ENCODE results near the gene TAMALIN. TPM values are rescaled to one million over a fixed set of nuclear protein-coding genes. Genes with fewer than 3 reads are reported as not detected.

TAMALIN gene
- total RNA-seq, 1 donor from 2014 or later, result 23.2 TPM

DNA sequence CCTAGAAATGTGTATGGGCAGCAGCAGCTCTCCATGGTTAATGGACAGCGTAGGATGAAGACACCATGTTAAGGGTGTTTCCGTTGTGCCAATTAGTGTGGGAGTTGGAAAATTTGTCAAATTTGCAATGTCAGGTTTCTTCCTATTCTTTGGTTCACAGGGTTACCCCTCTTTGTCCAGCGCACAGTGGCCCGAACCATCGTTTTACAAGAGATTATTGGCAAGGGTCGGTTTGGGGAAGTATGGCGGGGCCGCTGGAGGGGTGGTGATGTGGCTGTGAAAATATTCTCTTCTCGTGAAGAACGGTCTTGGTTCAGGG, 26.0 kb upstream of the TAMALIN start:
- Mint-ChIP-seq H3K27ac (ENCODE audit: unreplicated experiment) (no peak overlapping the region), H3K27me3 (ENCODE audit: low read depth) (no peaks in the 10 kb centered on the region), H3K36me3 (ENCODE audit: low read depth) (peaks cover 8% of the 10 kb centered on the region), H3K4me3 (no peak overlapping the region), H3K9me3 (no peaks in the 10 kb centered on the region), H3K4me1 (no peaks in the 10 kb centered on the region)
- TF ChIP-seq, protein P1, sequence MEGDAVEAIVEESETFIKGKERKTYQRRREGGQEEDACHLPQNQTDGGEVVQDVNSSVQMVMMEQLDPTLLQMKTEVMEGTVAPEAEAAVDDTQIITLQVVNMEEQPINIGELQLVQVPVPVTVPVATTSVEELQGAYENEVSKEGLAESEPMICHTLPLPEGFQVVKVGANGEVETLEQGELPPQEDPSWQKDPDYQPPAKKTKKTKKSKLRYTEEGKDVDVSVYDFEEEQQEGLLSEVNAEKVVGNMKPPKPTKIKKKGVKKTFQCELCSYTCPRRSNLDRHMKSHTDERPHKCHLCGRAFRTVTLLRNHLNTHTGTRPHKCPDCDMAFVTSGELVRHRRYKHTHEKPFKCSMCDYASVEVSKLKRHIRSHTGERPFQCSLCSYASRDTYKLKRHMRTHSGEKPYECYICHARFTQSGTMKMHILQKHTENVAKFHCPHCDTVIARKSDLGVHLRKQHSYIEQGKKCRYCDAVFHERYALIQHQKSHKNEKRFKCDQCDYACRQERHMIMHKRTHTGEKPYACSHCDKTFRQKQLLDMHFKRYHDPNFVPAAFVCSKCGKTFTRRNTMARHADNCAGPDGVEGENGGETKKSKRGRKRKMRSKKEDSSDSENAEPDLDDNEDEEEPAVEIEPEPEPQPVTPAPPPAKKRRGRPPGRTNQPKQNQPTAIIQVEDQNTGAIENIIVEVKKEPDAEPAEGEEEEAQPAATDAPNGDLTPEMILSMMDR (conservative IDR thresholded peaks at IDR 0.05), result no peak
- no peak for DNase-seq (ENCODE audit: low read depth, low spot score)

DNA sequence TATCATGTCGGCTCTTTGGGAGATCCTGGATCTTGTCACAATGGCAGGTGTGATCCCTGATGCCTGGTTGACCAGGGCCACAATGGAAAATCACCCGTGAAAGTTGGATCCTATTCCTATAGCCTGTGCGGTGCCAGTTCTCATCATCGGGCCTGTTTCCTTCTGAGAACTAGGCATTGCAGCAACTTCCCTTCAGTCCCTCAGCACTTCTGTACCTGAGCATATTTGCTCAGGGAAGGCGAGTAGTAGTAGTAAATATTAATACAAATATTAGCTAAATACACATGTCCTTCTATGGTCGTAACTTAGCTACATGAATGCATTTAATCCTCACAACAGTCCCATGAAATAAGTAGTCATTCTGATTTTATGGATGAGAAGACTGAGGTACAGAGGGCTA, 22.1 kb upstream of the TAMALIN start:
- TF ChIP-seq, protein P1 (conservative IDR thresholded peaks at IDR 0.05), result no peak
- Mint-ChIP-seq H3K27ac (ENCODE audit: unreplicated experiment) (no peak overlapping the region), H3K9me3 (no peaks in the 10 kb centered on the region), H3K36me3 (ENCODE audit: low read depth) (peaks cover 7% of the 10 kb centered on the region), H3K27me3 (ENCODE audit: low read depth) (no peaks in the 10 kb centered on the region), H3K4me1 (no peaks in the 10 kb centered on the region), H3K4me3 (no peak overlapping the region)
- no peak for DNase-seq (ENCODE audit: low read depth, low spot score)

DNA sequence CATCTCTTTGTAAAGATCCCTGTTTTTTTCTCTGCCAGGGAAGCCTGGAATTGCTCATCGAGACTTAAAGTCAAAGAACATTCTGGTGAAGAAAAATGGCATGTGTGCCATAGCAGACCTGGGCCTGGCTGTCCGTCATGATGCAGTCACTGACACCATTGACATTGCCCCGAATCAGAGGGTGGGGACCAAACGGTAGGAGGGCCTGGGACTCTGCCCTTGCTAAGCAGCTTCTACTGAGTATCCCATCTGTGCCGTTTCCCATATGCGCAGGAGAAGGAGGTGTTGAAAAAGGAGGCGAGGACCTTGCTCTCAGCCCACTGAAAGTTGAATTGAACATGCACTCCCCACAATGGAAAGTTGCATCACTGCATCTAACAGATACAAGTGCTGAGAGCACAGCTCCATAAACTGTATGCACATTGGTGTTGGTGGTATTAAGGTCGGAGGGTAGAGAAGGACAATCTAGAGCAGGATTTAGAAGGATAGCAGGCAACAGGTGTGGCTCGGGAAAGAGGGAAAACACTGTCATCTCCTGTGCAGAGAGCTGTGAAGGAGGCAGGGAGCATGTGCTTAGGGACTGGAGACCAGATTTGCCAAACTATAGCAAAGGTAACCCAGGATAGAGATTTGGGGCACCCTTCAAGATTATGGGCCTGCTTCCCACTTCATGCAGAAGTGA, 21.5 kb upstream of the TAMALIN start:
- H3K4me3 Mint-ChIP-seq, result no peak overlapping the region
- no peaks in the 10 kb centered on the region for H3K27me3 Mint-ChIP-seq (ENCODE audit: low read depth)
- DNase-seq (ENCODE audit: low read depth, low spot score), result no peak
- no peak overlapping the region for H3K27ac Mint-ChIP-seq (ENCODE audit: unreplicated experiment)
- H3K4me1 Mint-ChIP-seq, result no peaks in the 10 kb centered on the region
- H3K9me3 Mint-ChIP-seq, result no peaks in the 10 kb centered on the region
- peaks cover 7% of the 10 kb centered on the region for H3K36me3 Mint-ChIP-seq (ENCODE audit: low read depth)
- TF ChIP-seq, protein P1 (conservative IDR thresholded peaks at IDR 0.05), result no peak

DNA sequence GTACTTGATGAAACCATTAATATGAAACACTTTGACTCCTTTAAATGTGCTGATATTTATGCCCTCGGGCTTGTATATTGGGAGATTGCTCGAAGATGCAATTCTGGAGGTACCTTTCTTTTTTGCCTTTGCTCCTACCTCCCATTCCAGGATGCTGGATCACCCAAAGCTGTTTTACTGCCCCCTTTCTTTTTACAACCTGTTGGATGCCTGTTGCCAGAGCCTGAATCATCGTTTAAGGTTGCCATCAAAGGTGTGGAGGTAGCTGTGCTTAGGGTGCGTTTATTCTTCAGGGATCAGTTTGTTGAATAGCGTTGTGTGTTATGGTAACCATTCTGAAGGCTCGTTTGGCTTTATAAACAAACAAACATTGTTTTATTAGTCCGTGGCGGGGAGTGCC, 19.9 kb upstream of the TAMALIN start:
- H3K27me3 Mint-ChIP-seq (ENCODE audit: low read depth), result no peaks in the 10 kb centered on the region
- peaks cover 7% of the 10 kb centered on the region for H3K36me3 Mint-ChIP-seq (ENCODE audit: low read depth)

DNA sequence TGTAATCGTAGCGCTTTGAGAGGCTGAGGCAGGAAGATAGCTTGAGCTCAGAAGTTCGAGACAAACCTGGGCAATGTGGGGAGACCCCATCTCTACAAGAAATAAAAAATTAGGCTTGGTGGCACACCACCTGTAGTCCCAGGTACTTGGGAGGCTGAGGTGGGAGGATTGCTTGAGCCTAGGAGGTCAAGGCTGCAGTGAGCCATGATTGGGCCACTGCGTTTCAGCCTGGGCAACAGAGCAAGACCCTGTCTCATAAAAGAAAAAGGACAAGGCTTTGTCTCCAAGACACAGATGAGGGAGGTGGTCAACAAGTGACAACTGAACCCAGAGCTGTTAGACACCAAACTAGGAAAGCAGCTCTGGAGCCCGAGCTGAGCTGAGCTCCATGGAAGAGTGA, 14.5 kb upstream of the TAMALIN start:
- Mint-ChIP-seq H3K27ac (ENCODE audit: unreplicated experiment) (no peak overlapping the region), H3K9me3 (no peaks in the 10 kb centered on the region), H3K36me3 (ENCODE audit: low read depth) (peaks cover 8% of the 10 kb centered on the region), H3K27me3 (ENCODE audit: low read depth) (no peaks in the 10 kb centered on the region), H3K4me1 (peaks cover 15% of the 10 kb centered on the region), H3K4me3 (no peak overlapping the region)
- TF ChIP-seq, protein P1 (conservative IDR thresholded peaks at IDR 0.05), result no peak
- no peak for DNase-seq (ENCODE audit: low read depth, low spot score)

More for the DNA sequence above, 19.9 kb upstream of the TAMALIN start:
- TF ChIP-seq, protein P1 (conservative IDR thresholded peaks at IDR 0.05), result no peak
- no peak overlapping the region for H3K4me3 Mint-ChIP-seq
- H3K9me3 Mint-ChIP-seq, result no peaks in the 10 kb centered on the region
- no peaks in the 10 kb centered on the region for H3K4me1 Mint-ChIP-seq
- no peak for DNase-seq (ENCODE audit: low read depth, low spot score)
- H3K27ac Mint-ChIP-seq (ENCODE audit: unreplicated experiment), result no peak overlapping the region

DNA sequence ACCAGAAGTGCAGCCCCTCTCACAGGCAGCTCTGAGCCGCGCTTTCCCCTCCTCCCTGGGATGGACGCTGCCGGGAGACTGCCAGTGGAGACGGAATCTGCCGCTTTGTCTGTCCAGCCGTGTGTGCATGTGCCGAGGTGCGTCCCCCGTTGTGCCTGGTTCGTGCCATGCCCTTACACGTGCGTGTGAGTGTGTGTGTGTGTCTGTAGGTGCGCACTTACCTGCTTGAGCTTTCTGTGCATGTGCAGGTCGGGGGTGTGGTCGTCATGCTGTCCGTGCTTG, 12.3 kb upstream of the TAMALIN start:
- Mint-ChIP-seq H3K27me3 (ENCODE audit: low read depth) (no peaks in the 10 kb centered on the region), H3K9me3 (no peaks in the 10 kb centered on the region), H3K36me3 (ENCODE audit: low read depth) (peaks cover 13% of the 10 kb centered on the region), H3K4me3 (no peak overlapping the region), H3K4me1 (peaks cover 19% of the 10 kb centered on the region), H3K27ac (ENCODE audit: unreplicated experiment) (no peak overlapping the region)
- DNase-seq (ENCODE audit: low read depth, low spot score), result no peak
- TF ChIP-seq, protein P1 (conservative IDR thresholded peaks at IDR 0.05), result no peak
